Naive thymus-derived CD4-positive, alpha-beta T cell (primary cell): ENCODE results near the gene LYZL6. TPM values are rescaled to one million over a fixed set of nuclear protein-coding genes. Genes with fewer than 3 reads are reported as not detected.

Experiments used
- ATAC-seq: fragments of 150-1000 bp; cut with Tn5 transposase; 2 replicates; pipeline ENCODE4 v1.10.0; 2021; ENCODE audit warnings: mild to moderate bottlenecking, moderate library complexity
- CTCF ChIA-PET: fragments of 350-600 bp; sonication (Branson Sonifier 250); formaldehyde crosslinking; loops from one replicate; lab custom pipeline; 2021; ENCODE audit warnings: antibody characterized with exemption; lab: Charles Lee
- POLR2A ChIA-PET: fragments of 350-600 bp; sonication (Branson Sonifier 250); formaldehyde crosslinking; loops from one replicate; lab custom pipeline; 2021; ENCODE audit warnings: antibody characterized with exemption, inconsistent platforms; lab: Charles Lee
- DNase-seq, 9 donors: peaks; one replicate each; pipeline versions ENCODE4 v3.0.0 to v3.0.0-alpha.2; 2020 to 2022; ENCODE audit warnings: mixed read lengths in 1 of 9
- H3K27ac ChIP-seq: one replicate; pipeline ENCODE4 v1.7.0; 2013; ENCODE audit warnings: mild to moderate bottlenecking, low read depth, low read length, moderate library complexity
- H3K27me3 ChIP-seq, 2 donors: one replicate each; pipeline ENCODE4 v1.7.0; 2013; ENCODE audit warnings: low read length in 2 of 2, mild to moderate bottlenecking in 2 of 2, moderate library complexity in 2 of 2; ENCODE audit not compliant: control insufficient read depth in 2 of 2, insufficient read depth in 2 of 2
- H3K36me3 ChIP-seq, 3 experiments: 1 replicate in 2 of 3; 2 replicates in 1 of 3; pipeline ENCODE4 v1.7.0; 2013; ENCODE audit warnings: low read length in 3 of 3, mild to moderate bottlenecking in 3 of 3, moderate library complexity in 1 of 3; ENCODE audit not compliant: insufficient read depth in 3 of 3, control insufficient read depth in 2 of 3
- H3K4me1 ChIP-seq, 2 donors: one replicate each; pipeline ENCODE4 v1.7.0; 2013; ENCODE audit warnings: low read length in 2 of 2, mild to moderate bottlenecking in 2 of 2, moderate library complexity in 1 of 2; ENCODE audit not compliant: control insufficient read depth in 2 of 2, insufficient read depth in 2 of 2
- H3K4me3 ChIP-seq: 2 replicates; pipeline ENCODE4 v1.7.0; 2013; ENCODE audit warnings: mild to moderate bottlenecking, low read length
- H3K9me3 ChIP-seq, 3 experiments: 1 replicate in 2 of 3; 2 replicates in 1 of 3; pipeline ENCODE4 v1.7.0; 2013; ENCODE audit warnings: low read length in 3 of 3; ENCODE audit not compliant: control insufficient read depth in 2 of 3
- H3K27ac Mint-ChIP-seq, 9 donors: one replicate each; pipeline ENCODE4 v1.8.0; 2020 to 2022; ENCODE audit warnings: mixed read lengths in 9 of 9, mild to moderate bottlenecking in 8 of 9, moderate library complexity in 5 of 9, inconsistent platforms in 2 of 9
- H3K27me3 Mint-ChIP-seq, 5 donors: one replicate each; pipeline ENCODE4 v1.8.0; 2021 to 2022; ENCODE audit warnings: mixed read lengths in 5 of 5, mild to moderate bottlenecking in 1 of 5
- H3K36me3 Mint-ChIP-seq, 5 donors: one replicate each; pipeline ENCODE4 v1.8.0; 2020 to 2022; ENCODE audit warnings: mixed read lengths in 5 of 5, mild to moderate bottlenecking in 3 of 5, inconsistent platforms in 1 of 5
- H3K4me1 Mint-ChIP-seq, 7 donors: one replicate each; pipeline ENCODE4 v1.8.0; 2020 to 2022; ENCODE audit warnings: mixed read lengths in 7 of 7, mild to moderate bottlenecking in 3 of 7, inconsistent platforms in 1 of 7
- H3K4me3 Mint-ChIP-seq, 10 donors: one replicate each; pipeline ENCODE4 v1.8.0; 2020 to 2022; ENCODE audit warnings: mild to moderate bottlenecking in 10 of 10, mixed read lengths in 10 of 10, moderate library complexity in 6 of 10, inconsistent platforms in 2 of 10
- H3K9me3 Mint-ChIP-seq, 11 donors: one replicate each; pipeline ENCODE4 v1.8.0; 2020 to 2022; ENCODE audit warnings: mixed read lengths in 11 of 11, mild to moderate bottlenecking in 4 of 11, inconsistent platforms in 1 of 11, moderate library complexity in 1 of 11
- intact Hi-C, 2 donors: fragments of 100-400 bp; cut with micrococcal nuclease; formaldehyde crosslinking; loops; one replicate each; pipeline ENCODE4 v1.15.1; 2023
- polyA plus RNA-seq, 2 donors: library from polyadenylated mRNA; unstranded; fragments of 300-500 nt; fragmentation: Illumina TruSeq; gene quantifications; one replicate each; pipeline ENCODE4 v1.2.3, GENCODE V29; 2021
- total RNA-seq, 6 experiments: library from RNA in 5 of 6; stranded (reverse) in 5 of 6; gene quantifications; 1 replicate in 5 of 6; 2 replicates in 1 of 6; pipeline ENCODE4 v1.2.3 and lab custom pipeline; 2021 to 2026

The LYZL6 gene
- total and polyA plus RNA-seq, 7 experiments from 2014 or later = not detected

GRCh38 chr17:35923609-35924114 is 19.9 kb downstream of the LYZL6 start:
- Mint-ChIP-seq H3K4me3 (no peak overlapping the region), H3K27me3 (no peaks in the 10 kb centered on the region), H3K36me3 (peaks cover 0 to 47% (median 0%) of the 10 kb centered on the region in 5 donors), H3K9me3 (no peaks in the 10 kb centered on the region), H3K27ac (no peak overlapping the region), H3K4me1 (peaks cover 0 to 37% (median 2%) of the 10 kb centered on the region in 7 donors)
- DNase-seq (no peak), ATAC-seq (no peak)
- intact Hi-C loops = no loop called here
- Histone ChIP-seq H3K4me3 (no peak overlapping the region), H3K9me3 (no peaks in the 10 kb centered on the region), H3K36me3 (no peaks in the 10 kb centered on the region), H3K27me3 (no peaks in the 10 kb centered on the region), H3K27ac (no peak overlapping the region), H3K4me1 (peaks cover 0 to 14% of the 10 kb centered on the region in 2 donors)
- CTCF ChIA-PET = no interaction called here
- POLR2A ChIA-PET = no interaction called here

- H3K27ac ChIP-seq = no peak overlapping the region
- no peak overlapping the region for H3K4me3 ChIP-seq
- Mint-ChIP-seq H3K27ac (peak overlapping the region in 1 of 9 donors; percentile 84), H3K27me3 (no peaks in the 10 kb centered on the region), H3K9me3 (no peaks in the 10 kb centered on the region), H3K36me3 (peaks cover 0 to 47% (median 0%) of the 10 kb centered on the region in 5 donors), H3K4me3 (peak overlapping the region in 1 of 10 donors; percentile 65), H3K4me1 (peaks cover 0 to 40% (median 5%) of the 10 kb centered on the region in 7 donors)
- H3K9me3 ChIP-seq = no peaks in the 10 kb centered on the region
- peaks cover 0 to 14% of the 10 kb centered on the region in 2 donors for H3K4me1 ChIP-seq
- no peaks in the 10 kb centered on the region for H3K27me3 ChIP-seq
- DNase-seq (no peak), ATAC-seq (no peak)
- ChIA-PET CTCF (no interaction called here), POLR2A (no interaction called here)
- intact Hi-C loops = no loop called here
- no peaks in the 10 kb centered on the region for H3K36me3 ChIP-seq
Observed at GRCh38 chr17:35920229-35920628, 23.3 kb downstream of the LYZL6 start.

GRCh38 chr17:35918665-35919064 is 24.8 kb downstream of the LYZL6 start:
- peaks cover 0 to 47% (median 0%) of the 10 kb centered on the region in 5 donors for H3K36me3 Mint-ChIP-seq
- peaks cover 0 to 34% (median 5%) of the 10 kb centered on the region in 7 donors for H3K4me1 Mint-ChIP-seq
- ATAC-seq (no peak), DNase-seq (no peak)
- ChIA-PET CTCF (no interaction called here), POLR2A (no interaction called here)
- H3K27me3 ChIP-seq = no peaks in the 10 kb centered on the region
- intact Hi-C loops = no loop called here
- H3K4me3 Mint-ChIP-seq = no peak overlapping the region
- H3K4me3 ChIP-seq = no peak overlapping the region
- H3K36me3 ChIP-seq = no peaks in the 10 kb centered on the region
- H3K9me3 ChIP-seq = no peaks in the 10 kb centered on the region
- peaks cover 0 to 15% of the 10 kb centered on the region in 2 donors for H3K4me1 ChIP-seq
- no peaks in the 10 kb centered on the region for H3K9me3 Mint-ChIP-seq
- no peak overlapping the region for H3K27ac ChIP-seq
- no peaks in the 10 kb centered on the region for H3K27me3 Mint-ChIP-seq
- H3K27ac Mint-ChIP-seq = no peak overlapping the region

GRCh38 chr17:35917519-35918213 is 25.8 kb downstream of the LYZL6 start:
- intact Hi-C loops = no loop called here
- POLR2A ChIA-PET = no interaction called here
- Histone ChIP-seq H3K4me1 (peaks cover 0 to 20% of the 10 kb centered on the region in 2 donors), H3K27me3 (no peaks in the 10 kb centered on the region), H3K36me3 (no peaks in the 10 kb centered on the region), H3K27ac (no peak overlapping the region), H3K4me3 (no peak overlapping the region), H3K9me3 (no peaks in the 10 kb centered on the region)
- Mint-ChIP-seq H3K9me3 (no peaks in the 10 kb centered on the region), H3K27me3 (no peaks in the 10 kb centered on the region), H3K4me3 (no peak overlapping the region), H3K4me1 (peaks cover 0 to 37% (median 5%) of the 10 kb centered on the region in 7 donors), H3K27ac (no peak overlapping the region), H3K36me3 (peaks cover 0 to 45% (median 0%) of the 10 kb centered on the region in 5 donors)
- DNase-seq (no peak), ATAC-seq (no peak)
- CTCF ChIA-PET = no interaction called here

- Mint-ChIP-seq H3K4me1 (peaks cover 0 to 25% (median 5%) of the 10 kb centered on the region in 7 donors), H3K27me3 (no peaks in the 10 kb centered on the region), H3K4me3 (no peak overlapping the region)
Observed at GRCh38 chr17:35915153-35915964, 28.2 kb downstream of the LYZL6 start.

GRCh38 chr17:35914354-35914753 is 29.2 kb downstream of the LYZL6 start:
- Histone ChIP-seq H3K4me3 (no peak overlapping the region), H3K36me3 (no peaks in the 10 kb centered on the region), H3K27me3 (no peaks in the 10 kb centered on the region), H3K4me1 (peaks cover 0 to 20% of the 10 kb centered on the region in 2 donors), H3K9me3 (no peaks in the 10 kb centered on the region), H3K27ac (no peak overlapping the region)
- no peak for ATAC-seq
- Mint-ChIP-seq H3K9me3 (no peaks in the 10 kb centered on the region), H3K27ac (no peak overlapping the region), H3K4me3 (no peak overlapping the region), H3K36me3 (peaks cover 0 to 35% (median 0%) of the 10 kb centered on the region in 5 donors), H3K27me3 (no peaks in the 10 kb centered on the region), H3K4me1 (peaks cover 0 to 19% (median 0%) of the 10 kb centered on the region in 7 donors)
- POLR2A ChIA-PET = no interaction called here
- CTCF ChIA-PET = interaction anchor here (0.6 kb wide), 1 partner anchor 25 kb away, joined by 3 read pairs; no protein-coding TSS in a partner anchor
- no peak for DNase-seq
- intact Hi-C loops = no loop called here

More at GRCh38 chr17:35915153-35915964, 28.2 kb downstream of the LYZL6 start:
- H3K36me3 Mint-ChIP-seq = peaks cover 0 to 42% (median 0%) of the 10 kb centered on the region in 5 donors
- H3K9me3 Mint-ChIP-seq = no peaks in the 10 kb centered on the region
- Histone ChIP-seq H3K27me3 (no peaks in the 10 kb centered on the region), H3K4me3 (no peak overlapping the region), H3K4me1 (peaks cover 0 to 20% of the 10 kb centered on the region in 2 donors), H3K36me3 (no peaks in the 10 kb centered on the region), H3K27ac (no peak overlapping the region), H3K9me3 (no peaks in the 10 kb centered on the region)
- ChIA-PET CTCF (interaction anchor here (0.5 kb wide), 1 partner anchor 82 kb away, joined by 3 read pairs; no protein-coding TSS in a partner anchor), POLR2A (no interaction called here)
- ATAC-seq (no peak), DNase-seq (no peak)
- H3K27ac Mint-ChIP-seq = no peak overlapping the region
- intact Hi-C loops = no loop called here
